HUES48 (cell line): Measurements from ENCODE around the gene C20orf96.

Experiments
- H3K27ac ChIP-seq: one replicate; pipeline ENCODE4 v1.7.0; 2013; ENCODE audit warnings: low read depth, low read length, inconsistent platforms
- H3K27me3 ChIP-seq: 2 replicates; pipeline ENCODE4 v1.6.1; 2013; ENCODE audit warnings: mild to moderate bottlenecking, low read length; ENCODE audit not compliant: control insufficient read depth, insufficient read depth
- H3K36me3 ChIP-seq: 2 replicates; pipeline ENCODE4 v1.6.1; 2013; ENCODE audit warnings: low read length; ENCODE audit not compliant: control insufficient read depth, insufficient read depth
- H3K4me1 ChIP-seq: 2 replicates; pipeline ENCODE4 v1.6.1; 2013; ENCODE audit warnings: mild to moderate bottlenecking, low read length; ENCODE audit not compliant: control insufficient read depth, insufficient read depth
- H3K4me3 ChIP-seq: 2 replicates; pipeline ENCODE4 v1.5.1; 2013; ENCODE audit warnings: mild to moderate bottlenecking, low read depth, low read length
- H3K9ac ChIP-seq: 2 replicates; pipeline ENCODE4 v1.6.1; 2013; ENCODE audit warnings: mild to moderate bottlenecking, low read depth, low read length, moderate library complexity
- H3K9me3 ChIP-seq: 2 replicates; pipeline ENCODE4 v1.6.1; 2013; ENCODE audit warnings: low read length; ENCODE audit not compliant: control insufficient read depth, insufficient read depth

The C20orf96 gene

GRCh38 chr20:297098-297924 is 6.8 kb upstream of the C20orf96 start, which contains the start of gene ZCCHC3:
ZCCHC3 (plus strand) TSS chr20:297570; CDS start chr20:297587, 17 bp downstream.
- Histone ChIP-seq H3K9ac (peak within 1 kb of the TSS; percentile 88), H3K27me3 (peaks cover 27% of the 10 kb centered on the region), H3K36me3 (no peaks in the 10 kb centered on the region), H3K4me1 (peaks cover 35% of the 10 kb centered on the region), H3K9me3 (no peaks in the 10 kb centered on the region), H3K4me3 (peak within 1 kb of the TSS; percentile 98), H3K27ac (peak within 1 kb of the TSS; percentile 88)

GRCh38 chr20:295804-296203 is 5.3 kb upstream of the C20orf96 start:
- Histone ChIP-seq H3K4me1 (peaks cover 27% of the 10 kb centered on the region), H3K27me3 (peaks cover 41% of the 10 kb centered on the region), H3K9ac (no peak overlapping the region), H3K9me3 (no peaks in the 10 kb centered on the region), H3K4me3 (no peak overlapping the region), H3K36me3 (no peaks in the 10 kb centered on the region), H3K27ac (no peak overlapping the region)

GRCh38 chr20:294602-295001 is 4.1 kb upstream of the C20orf96 start:
- no peak overlapping the region for H3K27ac ChIP-seq

GRCh38 chr20:289693-290083 is 862 bp downstream of the C20orf96 start:
- peak overlapping the region; percentile 66 for H3K27ac ChIP-seq

More at GRCh38 chr20:294602-295001, 4.1 kb upstream of the C20orf96 start:
- Histone ChIP-seq H3K4me1 (peaks cover 17% of the 10 kb centered on the region), H3K27me3 (peaks cover 41% of the 10 kb centered on the region), H3K36me3 (no peaks in the 10 kb centered on the region), H3K9me3 (no peaks in the 10 kb centered on the region), H3K4me3 (no peak overlapping the region), H3K9ac (no peak overlapping the region)

GRCh38 chr20:288956-289692 is 1.4 kb downstream of the C20orf96 start:
- Histone ChIP-seq H3K4me3 (peak overlapping the region; percentile 81), H3K9me3 (no peaks in the 10 kb centered on the region), H3K27me3 (peaks cover 23% of the 10 kb centered on the region), H3K4me1 (peaks cover 7% of the 10 kb centered on the region), H3K9ac (no peak overlapping the region), H3K36me3 (0 out of 2 replicates have a peak, but pooled peaks cover 3% of the 10 kb centered on the region), H3K27ac (no peak overlapping the region)

More at GRCh38 chr20:289693-290083, 862 bp downstream of the C20orf96 start:
- Histone ChIP-seq H3K27me3 (peaks cover 23% of the 10 kb centered on the region), H3K4me1 (peaks cover 7% of the 10 kb centered on the region), H3K9me3 (no peaks in the 10 kb centered on the region), H3K9ac (peak overlapping the region; percentile 69), H3K36me3 (0 out of 2 replicates have a peak, but pooled peaks cover 3% of the 10 kb centered on the region), H3K4me3 (peak overlapping the region; percentile 81)

GRCh38 chr20:286508-286907 is 4.0 kb downstream of the C20orf96 start:
- Histone ChIP-seq H3K27me3 (peaks cover 16% of the 10 kb centered on the region), H3K4me1 (peaks cover 7% of the 10 kb centered on the region), H3K4me3 (no peak overlapping the region), H3K27ac (no peak overlapping the region), H3K36me3 (peaks cover 10% of the 10 kb centered on the region), H3K9me3 (no peaks in the 10 kb centered on the region), H3K9ac (no peak overlapping the region)

- Histone ChIP-seq H3K36me3 (peaks cover 10% of the 10 kb centered on the region), H3K9ac (no peak overlapping the region), H3K4me3 (no peak overlapping the region), H3K9me3 (no peaks in the 10 kb centered on the region), H3K27ac (no peak overlapping the region), H3K27me3 (peaks cover 17% of the 10 kb centered on the region), H3K4me1 (no peaks in the 10 kb centered on the region)
Measured at GRCh38 chr20:284172-284571, 6.4 kb downstream of the C20orf96 start.

- no peak overlapping the region for H3K9ac ChIP-seq
Measured at GRCh38 chr20:278607-279571, 11.7 kb downstream of the C20orf96 start.

GRCh38 chr20:278181-278580 is 12.4 kb downstream of the C20orf96 start:
- Histone ChIP-seq H3K27me3 (peaks cover 20% of the 10 kb centered on the region), H3K36me3 (peaks cover 32% of the 10 kb centered on the region), H3K4me1 (peaks cover 9% of the 10 kb centered on the region; the same call in 1 of the 2 replicates), H3K27ac (no peak overlapping the region), H3K4me3 (peak overlapping the region; percentile 59), H3K9me3 (no peaks in the 10 kb centered on the region), H3K9ac (no peak overlapping the region)

More at GRCh38 chr20:278607-279571, 11.7 kb downstream of the C20orf96 start:
- Histone ChIP-seq H3K27me3 (peaks cover 20% of the 10 kb centered on the region), H3K27ac (no peak overlapping the region), H3K9me3 (no peaks in the 10 kb centered on the region), H3K4me3 (peak overlapping the region; percentile 59), H3K4me1 (peaks cover 9% of the 10 kb centered on the region; the same call in 1 of the 2 replicates), H3K36me3 (peaks cover 33% of the 10 kb centered on the region)

GRCh38 chr20:277496-277781 is 13.1 kb downstream of the C20orf96 start:
- peaks cover 20% of the 10 kb centered on the region for H3K27me3 ChIP-seq
- H3K36me3 ChIP-seq = peaks cover 32% of the 10 kb centered on the region

More at GRCh38 chr20:277496-277781, 13.1 kb downstream of the C20orf96 start:
- H3K9ac ChIP-seq = no peak overlapping the region
- H3K4me3 ChIP-seq = no peak overlapping the region
- no peak overlapping the region for H3K27ac ChIP-seq
- H3K9me3 ChIP-seq = no peaks in the 10 kb centered on the region
- H3K4me1 ChIP-seq = peaks cover 9% of the 10 kb centered on the region; the same call in 1 of the 2 replicates
